HG03045 (cell line): Measurements from ENCODE around the gene CFAP210.

Experiments used
- ATAC-seq: cut with Tn5 transposase; IDR thresholded peaks from one replicate; pipeline ENCODE4 v1.9.1; 2021; ENCODE audit warnings: mild to moderate bottlenecking, moderate library complexity; ENCODE audit not compliant: unreplicated experiment

CFAP210 gene

DNA sequence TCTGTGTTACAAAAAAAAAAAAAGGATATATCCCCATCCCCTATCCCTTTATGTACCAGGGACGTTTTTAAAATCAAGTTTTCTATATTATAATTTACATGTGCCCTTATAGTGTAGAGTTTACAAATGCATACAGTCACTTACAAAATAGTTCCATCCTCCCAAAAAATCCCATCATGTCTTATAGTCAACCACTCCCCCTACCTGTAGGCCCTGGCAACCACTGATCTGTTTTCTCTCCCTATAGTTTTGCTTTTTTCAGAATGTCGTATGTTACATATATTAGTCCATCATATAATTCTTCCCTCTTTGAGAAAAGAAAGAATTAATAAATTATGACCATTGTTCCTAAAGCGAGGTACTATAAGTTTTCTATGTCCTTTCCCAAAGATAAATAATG is 17.8 kb downstream of the CFAP210 start:
- ATAC-seq, result no peak

DNA sequence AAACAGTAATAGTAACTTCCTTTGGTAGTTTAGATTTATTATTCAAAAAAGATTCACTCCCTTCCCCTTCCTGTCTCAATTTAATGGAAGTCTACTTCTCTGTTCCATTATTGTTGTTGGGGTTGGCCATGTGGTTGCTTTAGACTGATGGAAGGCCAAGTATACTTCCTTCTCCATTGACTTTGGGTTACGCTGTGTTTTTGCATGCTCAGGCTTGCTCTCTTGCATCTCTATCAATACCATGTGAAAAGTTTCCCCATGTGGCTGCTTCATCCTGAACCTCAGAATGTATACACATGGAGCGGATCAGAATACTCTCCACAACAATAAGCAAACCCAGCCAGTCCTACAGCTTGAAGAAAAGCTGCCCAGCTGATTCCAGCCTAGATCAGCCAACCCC is 20.3 kb downstream of the CFAP210 start:
- no peak for ATAC-seq

DNA sequence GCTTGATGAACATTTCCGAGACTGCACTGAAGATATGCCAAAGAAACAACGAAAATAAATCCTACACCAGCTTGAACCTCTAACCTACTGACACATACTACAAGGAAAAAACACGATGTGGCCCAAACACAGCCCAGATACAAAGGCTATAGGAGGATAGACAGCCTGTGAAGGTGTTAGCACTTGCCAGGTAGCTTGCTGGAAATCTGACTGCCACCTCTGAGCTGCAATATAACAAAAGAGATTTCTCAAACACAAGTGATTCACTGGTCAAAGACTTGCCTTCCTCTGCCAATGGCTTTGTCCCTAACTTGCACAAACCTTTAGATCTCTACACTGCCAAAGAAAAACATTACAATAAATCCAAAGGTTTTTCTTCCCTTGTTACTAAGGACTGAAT is 21.1 kb downstream of the CFAP210 start:
- ATAC-seq, result no peak

DNA sequence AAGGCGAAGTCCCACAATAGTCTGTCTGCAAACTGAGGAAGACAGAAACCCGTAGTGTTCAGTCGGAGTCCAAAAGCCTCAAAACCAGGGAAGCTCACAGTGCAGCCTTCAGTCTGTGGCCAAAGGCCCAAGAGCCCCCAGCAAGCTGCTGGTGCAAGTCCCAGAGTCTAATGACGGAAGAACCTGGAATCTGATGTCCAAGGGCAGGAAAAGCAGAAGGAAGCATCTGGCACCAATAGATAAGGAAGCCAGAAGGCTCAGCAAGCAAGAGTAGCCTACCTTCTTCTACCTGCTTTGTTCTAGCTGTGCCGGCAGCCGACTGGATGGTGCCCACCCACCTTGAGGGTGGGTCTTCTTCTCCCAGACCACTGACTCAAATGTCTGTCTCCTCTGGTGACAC is 21.8 kb downstream of the CFAP210 start:
- ATAC-seq, result no peak

DNA sequence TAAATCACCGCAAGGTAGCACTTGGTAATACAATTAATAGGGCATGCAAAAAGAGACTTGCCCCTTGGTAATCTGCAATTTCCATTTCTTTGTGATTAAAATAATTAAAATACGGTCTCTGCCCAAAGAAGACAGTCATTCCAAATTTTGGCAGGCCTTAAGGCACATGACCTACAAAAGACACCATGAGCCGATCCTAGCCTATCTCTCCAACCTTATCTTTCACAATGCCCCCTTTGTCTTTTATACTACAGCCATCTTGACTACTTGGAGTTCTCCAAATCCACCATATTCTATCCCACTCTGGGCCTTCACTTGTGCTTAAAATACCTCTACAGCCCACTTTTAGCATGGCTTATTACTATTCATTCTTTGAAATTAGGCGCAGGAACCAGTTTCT is 23.3 kb downstream of the CFAP210 start:
- no peak for ATAC-seq

DNA sequence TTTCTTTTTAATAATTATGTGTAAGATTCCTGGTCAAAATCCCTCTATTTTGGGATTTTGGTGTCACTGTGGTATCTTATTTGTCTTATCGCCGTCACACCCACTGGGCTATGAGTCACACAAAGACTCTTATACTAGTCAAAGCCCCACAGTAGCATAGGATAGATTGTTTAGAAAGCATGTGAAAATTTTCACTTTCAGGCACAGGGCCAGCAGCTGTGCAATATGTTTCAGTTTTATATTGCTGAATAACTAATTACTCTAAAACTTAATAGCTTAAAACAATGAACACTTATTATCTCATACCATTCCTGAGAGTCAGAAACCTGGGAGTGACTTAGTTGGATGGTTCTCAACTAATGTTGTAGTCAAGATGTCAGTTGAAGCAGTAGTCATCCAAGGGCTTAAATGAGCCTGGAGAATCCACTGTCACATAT is 24.0 kb downstream of the CFAP210 start:
- ATAC-seq, result no peak

DNA sequence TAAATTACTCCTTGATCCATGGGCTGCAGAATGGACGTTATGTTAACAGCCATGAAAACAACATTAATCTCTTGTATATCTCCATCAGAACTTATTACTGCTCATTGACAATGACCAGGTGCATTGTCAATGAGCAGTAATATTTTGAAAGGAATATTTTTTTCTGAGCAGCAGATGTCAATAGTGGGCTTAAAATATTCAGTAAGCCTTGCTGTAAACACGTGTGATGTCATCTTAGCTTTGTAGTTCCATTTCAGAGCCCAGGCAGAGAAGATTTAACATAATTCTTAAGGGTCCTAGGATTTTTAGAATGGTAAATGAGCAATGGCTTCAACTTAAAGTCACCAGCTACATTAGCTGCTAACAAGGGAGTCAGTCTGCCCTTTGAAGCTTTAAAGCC is 26.6 kb downstream of the CFAP210 start:
- no peak for ATAC-seq

DNA sequence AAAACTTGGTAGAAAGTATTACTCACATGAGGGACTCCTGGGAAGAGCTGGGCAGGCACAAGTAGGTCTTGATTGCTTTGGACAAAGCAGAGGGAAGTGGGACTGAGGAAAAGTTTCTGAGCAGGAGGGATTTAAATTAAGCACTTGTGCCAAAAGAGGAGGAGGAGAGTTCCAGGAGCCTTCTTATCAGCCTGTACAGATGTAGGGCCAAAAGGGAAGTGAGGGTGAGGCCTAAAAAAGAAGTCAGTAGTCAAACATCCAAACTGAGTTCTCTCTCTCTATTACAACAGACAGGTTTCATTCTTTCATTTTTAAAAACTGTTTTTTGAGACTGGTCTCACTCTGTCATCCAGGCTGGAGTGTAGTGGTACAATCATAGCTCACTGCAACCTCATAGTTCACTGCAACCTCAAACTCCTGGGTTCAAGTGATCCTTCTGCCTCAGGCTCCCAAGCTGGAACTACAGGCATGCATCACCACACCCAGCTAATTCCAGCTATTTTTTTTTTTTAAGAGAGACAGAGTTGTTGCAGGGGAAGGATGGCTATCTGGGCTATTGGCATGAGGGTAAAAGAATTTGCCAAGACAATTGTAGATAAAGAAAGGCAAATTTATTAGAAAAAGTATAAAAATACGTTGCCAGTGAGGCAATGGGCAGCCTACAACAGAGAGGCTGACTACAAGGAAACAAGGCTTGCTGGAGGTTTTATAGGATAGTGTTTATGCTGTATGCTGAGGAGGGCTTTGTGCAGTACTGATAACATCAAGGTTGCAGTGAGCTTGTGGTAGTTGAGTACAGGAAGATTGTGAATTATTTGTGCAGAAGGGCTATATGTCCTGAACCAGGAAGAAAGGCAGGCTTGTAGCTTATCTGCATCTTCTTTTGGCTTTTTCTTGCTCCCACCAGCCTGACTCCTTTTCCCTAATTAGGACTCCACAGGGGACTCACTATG is 29.0 kb downstream of the CFAP210 start:
- ATAC-seq, result no peak

DNA sequence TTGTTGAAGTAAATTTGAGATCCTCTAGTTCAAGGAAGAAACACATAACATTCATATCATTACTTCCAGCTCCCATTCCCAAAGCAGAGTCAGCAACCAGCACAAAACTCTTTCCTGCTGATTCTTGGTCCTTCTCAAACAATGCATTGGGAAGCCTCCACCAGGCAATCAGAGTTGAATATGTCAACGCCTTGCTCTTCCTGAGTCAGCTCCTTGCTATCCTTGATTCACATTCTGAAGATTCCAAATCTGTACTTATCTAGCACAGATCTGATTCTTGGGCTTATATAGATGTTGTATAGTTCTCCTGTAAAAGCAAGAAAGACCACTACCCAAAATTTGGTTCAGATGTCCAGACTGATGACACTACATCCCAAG is 29.6 kb downstream of the CFAP210 start:
- ATAC-seq, result no peak

DNA sequence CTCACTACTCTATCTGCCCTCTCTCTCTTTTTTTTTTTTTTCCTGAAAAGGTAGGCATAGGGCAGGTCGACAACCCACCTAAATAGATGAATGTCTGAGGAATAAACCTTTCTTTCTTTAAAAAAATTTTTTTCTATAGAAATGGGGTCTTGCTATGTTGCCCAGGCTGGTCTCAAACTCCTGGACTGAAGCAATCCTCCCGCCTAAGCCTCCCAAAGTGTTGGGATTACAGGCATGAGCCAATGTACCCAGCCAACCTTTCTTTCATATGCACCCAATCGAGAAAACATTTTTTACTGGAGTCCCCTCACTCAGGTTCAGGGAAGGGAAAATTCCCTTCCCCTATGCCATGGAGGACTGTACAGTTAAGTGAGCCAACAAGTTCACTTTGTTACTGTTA is 31.0 kb downstream of the CFAP210 start:
- ATAC-seq, result no peak

DNA sequence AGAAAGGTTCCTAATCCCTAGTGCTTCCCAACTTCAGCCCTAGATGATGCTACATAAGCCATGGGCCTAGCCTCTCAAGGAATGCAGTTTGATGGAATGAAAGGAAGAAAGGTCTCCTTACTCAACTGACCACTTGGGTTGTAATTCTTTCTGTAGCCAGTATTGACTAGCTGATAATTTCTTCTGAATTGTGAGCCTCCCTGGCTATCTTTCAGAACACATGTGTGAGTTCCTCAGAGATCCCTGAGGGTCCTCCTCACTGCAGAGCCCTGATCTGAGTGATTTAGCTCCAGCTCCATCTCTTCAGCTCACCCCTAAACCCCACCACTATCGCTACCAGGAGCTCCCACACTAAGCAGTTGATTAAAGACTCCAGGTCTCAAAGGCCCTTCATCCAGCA is 31.5 kb downstream of the CFAP210 start:
- no peak for ATAC-seq

DNA sequence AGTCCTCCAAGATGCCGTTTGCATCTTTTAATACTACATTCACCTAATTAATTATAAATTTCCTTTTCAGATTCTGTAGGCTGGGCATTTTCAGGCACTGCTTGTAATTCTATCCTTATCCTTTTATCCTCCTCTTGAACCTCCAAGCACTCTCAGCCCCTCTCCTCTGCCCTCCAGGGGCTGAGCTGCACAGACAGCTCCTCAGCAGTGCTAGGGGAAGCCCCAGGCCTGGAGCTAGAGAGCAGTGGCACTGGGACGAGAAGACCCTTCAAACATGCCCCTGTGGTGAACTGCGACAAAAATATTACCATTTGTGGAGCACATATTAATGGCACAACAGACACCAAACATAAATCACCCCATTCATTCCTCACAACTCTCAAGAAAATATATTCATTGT is 32.9 kb downstream of the CFAP210 start:
- ATAC-seq, result no peak

DNA sequence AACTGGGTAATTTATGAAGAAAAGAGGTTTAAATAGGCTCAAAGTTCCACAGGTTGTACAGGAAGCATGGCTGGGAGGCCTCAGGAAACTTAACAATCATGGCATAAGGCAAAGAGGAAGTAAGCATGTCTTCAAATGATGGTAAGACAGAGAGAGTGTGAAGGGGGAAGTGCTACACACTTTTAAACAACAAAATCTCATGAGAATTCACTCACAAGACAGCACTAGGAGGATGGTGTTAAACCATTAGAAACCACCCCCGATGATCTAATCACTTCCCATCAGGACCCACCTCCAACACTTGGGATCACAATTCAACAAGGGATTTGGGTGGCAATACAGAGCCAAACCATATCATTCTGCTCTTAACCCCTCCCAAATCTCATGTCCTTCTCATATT is 34.9 kb downstream of the CFAP210 start:
- no peak for ATAC-seq

DNA sequence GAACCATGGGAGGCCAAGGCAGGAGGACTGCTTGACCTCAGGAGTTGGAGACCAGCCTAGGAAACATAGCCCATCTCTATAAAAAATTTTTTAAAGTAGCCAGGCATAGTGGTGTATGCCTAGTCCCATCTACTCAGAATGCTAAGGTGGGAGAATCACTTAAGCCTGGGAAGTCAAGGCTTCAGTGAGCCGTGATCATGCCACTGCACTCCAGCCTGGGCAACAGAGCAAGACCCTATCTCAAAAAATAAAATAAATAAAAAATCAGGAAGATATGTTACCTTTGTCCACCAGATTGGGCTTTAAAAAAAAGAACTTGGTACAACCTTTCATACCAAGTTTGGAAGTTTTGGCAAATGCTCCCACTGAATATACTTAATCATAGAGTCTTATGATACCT is 35.3 kb downstream of the CFAP210 start:
- no peak for ATAC-seq

DNA sequence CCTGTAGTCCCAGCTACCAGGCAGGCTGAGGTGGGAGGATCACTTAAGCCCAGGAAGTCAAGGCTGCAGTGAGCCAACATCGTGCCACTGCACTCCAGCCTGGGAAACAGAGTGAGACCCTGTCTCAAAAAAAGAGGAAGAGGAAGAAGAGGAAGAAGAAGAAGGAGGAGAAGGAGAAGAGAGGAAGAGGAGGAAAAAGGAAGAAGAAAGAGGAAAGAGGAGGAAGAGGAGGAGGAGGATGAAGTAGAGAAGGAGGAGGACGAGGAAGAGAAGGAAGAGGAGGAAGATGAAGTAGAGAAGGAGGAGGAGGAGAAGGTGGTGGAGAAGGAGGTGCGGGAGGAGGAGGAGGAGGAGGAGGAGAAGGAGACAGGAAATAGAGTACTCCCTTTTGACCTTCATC is 38.0 kb downstream of the CFAP210 start:
- no peak for ATAC-seq

DNA sequence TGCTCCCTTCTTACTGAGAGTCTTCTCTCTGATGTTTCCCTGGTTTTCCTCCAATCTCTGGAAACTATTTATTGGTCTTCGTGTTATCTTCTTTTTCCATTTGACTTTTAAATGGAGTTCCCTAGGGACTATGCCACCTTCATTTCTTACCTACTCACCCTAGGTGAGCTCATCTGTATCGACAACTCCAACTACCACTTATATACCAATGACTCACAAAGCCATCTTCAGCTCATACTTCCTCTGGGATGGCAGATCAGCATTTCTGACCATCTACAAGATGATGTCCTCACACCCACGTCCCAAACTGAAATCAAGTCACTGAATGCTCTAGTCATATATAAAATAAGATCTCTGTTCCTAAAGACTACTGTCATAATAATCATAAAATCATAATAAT is 40.6 kb downstream of the CFAP210 start:
- ATAC-seq, result no peak

DNA sequence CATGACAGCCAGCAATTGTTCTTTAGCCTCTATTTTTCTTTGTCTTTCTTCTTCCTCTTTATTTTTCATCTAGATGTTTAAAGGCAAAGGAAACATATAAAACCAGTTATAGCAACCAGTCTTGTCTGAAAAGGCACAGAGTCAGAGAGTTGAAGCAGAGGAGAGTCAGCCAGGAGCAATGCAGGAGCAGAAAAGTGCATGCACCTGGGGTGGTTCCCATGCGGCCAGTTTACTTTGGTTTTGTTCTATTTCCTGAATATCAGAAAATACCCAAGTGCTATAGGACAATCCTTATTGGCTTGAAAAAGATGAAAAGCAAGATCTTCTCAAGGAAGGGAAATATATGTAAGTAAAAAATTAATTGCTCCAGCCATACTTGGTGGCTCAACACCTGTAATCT is 44.9 kb downstream of the CFAP210 start:
- no peak for ATAC-seq

DNA sequence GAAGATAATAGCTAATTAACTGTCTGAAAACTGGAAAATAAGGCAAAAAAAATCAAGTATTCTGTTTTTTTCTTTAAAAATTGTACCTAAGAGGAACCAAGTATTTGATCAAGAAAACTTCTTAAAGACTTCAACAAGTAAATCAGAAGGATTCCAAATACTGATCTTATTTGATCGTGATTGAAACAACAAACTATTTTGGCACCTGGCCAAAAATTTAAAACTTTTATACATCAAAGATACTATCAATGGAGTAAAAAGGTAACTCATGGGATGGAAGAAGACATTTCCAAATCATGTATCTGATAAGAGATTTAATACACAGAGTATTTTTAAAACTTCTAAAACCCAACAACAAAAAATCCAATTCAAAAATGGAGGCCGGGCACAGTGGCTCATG is 46.7 kb downstream of the CFAP210 start:
- ATAC-seq, result no peak

DNA sequence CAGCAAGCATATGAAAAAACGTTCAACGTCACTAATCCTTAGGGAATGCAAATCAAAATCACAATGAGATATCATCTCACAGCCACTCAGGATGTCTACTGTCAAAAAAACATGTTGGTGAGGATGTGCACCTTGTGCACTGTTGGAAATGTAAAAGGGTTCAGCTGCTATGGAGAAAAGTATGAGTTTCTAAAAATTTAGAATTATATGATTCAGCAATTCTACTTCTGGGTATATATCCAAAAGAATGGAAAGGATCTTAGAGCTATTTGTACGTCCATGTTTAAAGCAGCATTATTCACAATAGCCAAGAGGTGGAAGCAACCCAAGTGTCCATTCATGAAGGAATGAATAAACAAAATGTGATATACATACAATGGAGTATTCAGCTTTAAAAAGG is 50.0 kb downstream of the CFAP210 start:
- ATAC-seq, result no peak

DNA sequence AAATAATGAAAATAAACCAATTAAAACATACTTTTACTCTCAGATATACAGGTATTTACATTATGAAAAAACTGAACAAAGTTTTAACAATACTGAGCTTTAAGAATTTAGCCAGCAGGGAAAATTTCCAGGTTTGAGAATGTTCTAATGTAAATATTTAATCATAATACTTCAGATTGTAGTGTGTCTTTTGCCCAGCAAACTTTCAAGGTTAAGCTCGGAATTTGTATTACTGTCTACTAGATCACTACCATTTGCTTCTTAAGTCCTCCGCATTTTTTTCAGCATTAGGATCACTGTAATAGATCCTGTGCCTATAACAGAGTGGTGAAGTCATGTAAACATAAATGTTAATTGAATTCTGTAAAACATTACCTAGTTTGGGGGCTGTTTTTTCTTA is 52.7 kb downstream of the CFAP210 start:
- no peak for ATAC-seq

DNA sequence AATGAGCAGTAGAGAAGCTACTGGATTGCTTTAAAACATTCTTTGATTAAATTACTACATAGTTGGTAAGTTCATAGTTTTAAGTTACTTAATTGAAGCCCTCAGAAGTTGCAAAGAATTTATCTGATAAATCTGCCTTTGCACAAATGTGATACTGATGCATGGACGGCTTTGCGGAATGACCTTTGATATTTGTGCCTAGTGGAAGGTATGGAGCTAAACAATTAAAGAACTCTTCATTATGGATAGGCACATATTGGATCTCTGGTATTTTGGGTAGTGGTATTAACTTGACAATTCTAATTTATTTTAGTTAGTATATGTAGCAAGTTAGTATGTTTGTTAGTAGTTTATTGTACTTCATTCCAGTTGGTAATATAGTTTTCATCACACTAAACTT is 54.1 kb downstream of the CFAP210 start:
- no peak for ATAC-seq

DNA sequence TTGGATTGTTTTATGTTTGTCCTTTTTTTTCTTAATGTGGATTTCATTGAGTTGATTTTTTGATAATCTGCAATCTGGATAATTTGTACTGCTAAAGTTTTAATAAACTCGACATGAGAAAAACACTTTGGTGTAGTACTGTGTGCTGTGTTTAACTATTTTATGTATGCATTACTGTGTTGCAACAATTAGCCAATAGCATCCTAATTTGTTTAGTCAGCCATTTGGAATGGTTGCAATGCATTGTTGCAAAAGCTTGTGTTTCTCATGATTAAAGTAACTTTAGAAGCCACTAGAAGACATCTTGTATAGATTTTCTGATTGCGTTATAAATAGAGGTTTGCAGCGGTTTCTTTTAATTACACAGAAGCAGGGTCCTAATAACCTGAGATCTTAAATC is 56.6 kb downstream of the CFAP210 start:
- no peak for ATAC-seq
